Panc1 (cell line): ENCODE data around the gene SLX4IP. TPM values are rescaled to one million over a fixed set of nuclear protein-coding genes. Genes with fewer than 3 reads are reported as not detected.

ENCODE experiments used
- ATAC-seq: fragments of 200-7000 bp; cut with Tn5 transposase; 2 replicates; pipeline ENCODE4 v1.9.1; 2020; ENCODE audit warnings: mild to moderate bottlenecking, moderate library complexity
- BruUV-seq: library from RNA; stranded (reverse); fragments of 400-500 nt; replicated peaks from 2 replicates; lab custom pipeline; 2021; lab: Mats Ljungman, UMichigan
- CTCF ChIA-PET: fragments of 300-600 bp; sonication (Branson Sonifier 250); formaldehyde crosslinking; loops from one replicate; lab custom pipeline; 2022; ENCODE audit warnings: antibody characterized with exemption; lab: Charles Lee
- POLR2A ChIA-PET: fragments of 300-600 bp; sonication (Branson Sonifier 250); formaldehyde crosslinking; loops from one replicate; lab custom pipeline; 2022; ENCODE audit warnings: antibody characterized with exemption; lab: Charles Lee
- DNase-seq: peaks from one replicate; pipeline ENCODE4 v3.0.0-alpha.2; 2010; ENCODE audit warnings: low read depth, low spot score
- H3K27ac ChIP-seq: 2 replicates; pipeline ENCODE4 v1.5.1; 2011; ENCODE audit warnings: mild to moderate bottlenecking, low read length, inconsistent platforms
- H3K27me3 ChIP-seq: fragments of 200-500 bp; sonication (Bioruptor generic); 2 replicates; pipeline ENCODE4 v1.6.0; 2014; ENCODE audit warnings: low read length, inconsistent platforms; ENCODE audit not compliant: control insufficient read depth, insufficient read depth
- H3K36me3 ChIP-seq: fragments of 200-500 bp; sonication (Bioruptor generic); 2 replicates; pipeline ENCODE4 v1.5.1; 2014; ENCODE audit warnings: inconsistent platforms, mild to moderate bottlenecking, low read length, moderate library complexity; ENCODE audit not compliant: control insufficient read depth, insufficient read depth
- H3K4me1 ChIP-seq: 2 replicates; pipeline ENCODE4 v1.5.1; 2011; ENCODE audit warnings: inconsistent platforms, mild to moderate bottlenecking, low read length, moderate library complexity; ENCODE audit not compliant: control insufficient read depth, insufficient read depth
- H3K4me3 ChIP-seq, 2 experiments: 2 replicates each; pipeline ENCODE4 v1.5.1; 2011 to 2012; ENCODE audit warnings: low read depth in 2 of 2, low read length in 2 of 2, mild to moderate bottlenecking in 2 of 2, inconsistent platforms in 1 of 2, moderate library complexity in 1 of 2
- H3K9me3 ChIP-seq: fragments of 200-500 bp; sonication (Bioruptor generic); 2 replicates; pipeline ENCODE4 v1.5.1; 2014; ENCODE audit warnings: low read depth, mild to moderate bottlenecking, inconsistent platforms, low read length, moderate library complexity; ENCODE audit not compliant: control insufficient read depth, insufficient read depth
- CTCF ChIP-seq: fragments of 450-650 bp; IDR thresholded peaks from 2 replicates; pipeline ENCODE4 v1.5.1; 2017; ENCODE audit warnings: mild to moderate bottlenecking
- POLR2AphosphoS5 ChIP-seq: IDR thresholded peaks from 2 replicates; pipeline ENCODE4 v1.6.1; 2012; ENCODE audit warnings: mild to moderate bottlenecking, low read depth, low read length, moderate library complexity
- REST ChIP-seq, 2 experiments: IDR thresholded peaks; 2 replicates each; pipeline ENCODE4 v1.6.1; 2011 to 2012; ENCODE audit warnings: low read depth in 2 of 2, control low read depth in 1 of 2, low read length in 1 of 2, mild to moderate bottlenecking in 1 of 2, moderate library complexity in 1 of 2; ENCODE audit not compliant: insufficient read depth in 1 of 2
- SIN3A ChIP-seq: IDR thresholded peaks from 2 replicates; pipeline ENCODE4 v1.6.1; 2012; ENCODE audit warnings: low read depth, mild to moderate bottlenecking, low read length, moderate library complexity, borderline replicate concordance; ENCODE audit not compliant: insufficient read depth
- TCF7L2 ChIP-seq: IDR thresholded peaks from 2 replicates; pipeline ENCODE4 v1.6.1; 2011; ENCODE audit warnings: mild to moderate bottlenecking, low read depth, low read length, inconsistent platforms
- in situ Hi-C: cut with HindIII; loops from 2 replicates; pipeline ENCODE4 v1.10.0; 2016; ENCODE audit warnings: low sequenced_read_pairs, low pct_unique_long_range_greater_than_20kb
- intact Hi-C: fragments of 100-400 bp; cut with micrococcal nuclease; formaldehyde crosslinking; loops from one replicate; pipeline ENCODE4 v1.10.0; 2022; ENCODE audit not compliant: unreplicated experiment
- total RNA-seq: library from RNA; stranded (reverse); gene quantifications from one replicate; pipeline ENCODE4 v1.2.1, GENCODE V29; 2021; ENCODE audit not compliant: unreplicated experiment

The SLX4IP gene
- total RNA-seq, 1 experiment from 2014 or later = 5.4 TPM

GRCh38 chr20:10655720-10656669 is 220.9 kb downstream of the SLX4IP start:
- intact Hi-C loops = no loop called here
- H3K4me1 ChIP-seq = no peaks in the 10 kb centered on the region
- H3K27ac ChIP-seq = no peak overlapping the region
- no peaks in the 10 kb centered on the region for H3K27me3 ChIP-seq
- ChIA-PET POLR2A (no interaction called here), CTCF (no interaction called here)
- BruUV-seq = no TSS peak
- peaks cover 3% of the 10 kb centered on the region for H3K36me3 ChIP-seq
- no peak overlapping the region for H3K4me3 ChIP-seq
- DNase-seq = no peak
- TF ChIP-seq SIN3A (no peak), CTCF (no peak), POLR2AphosphoS5 (no peak), REST (IDR thresholded peaks at IDR 0.05; ENCODE audit: insufficient read depth in 1 of 2, low read depth in 2 of 2, low read length in 1 of 2) (no peak), TCF7L2 (no peak)
- in situ Hi-C loops = no loop called here
- ATAC-seq = no peak
- no peaks in the 10 kb centered on the region for H3K9me3 ChIP-seq

GRCh38 chr20:10657453-10657852 is 222.3 kb downstream of the SLX4IP start:
- no peak for ATAC-seq
- H3K27me3 ChIP-seq = no peaks in the 10 kb centered on the region
- no peaks in the 10 kb centered on the region for H3K9me3 ChIP-seq
- DNase-seq = no peak
- no peaks in the 10 kb centered on the region for H3K4me1 ChIP-seq
- H3K36me3 ChIP-seq = no peaks in the 10 kb centered on the region; the same call in none of the 2 replicates
- ChIA-PET CTCF (no interaction called here), POLR2A (no interaction called here)
- no TSS peak for BruUV-seq
- no peak overlapping the region for H3K27ac ChIP-seq
- TF ChIP-seq CTCF (no peak), POLR2AphosphoS5 (no peak)
- in situ Hi-C loops = no loop called here
- H3K4me3 ChIP-seq = no peak overlapping the region
- intact Hi-C loops = no loop called here
